GM19351 (cell line): ENCODE results near the gene LRP1B.
A peak's percentile ranks its signal among the peaks of the same experiment; 100 is the strongest.

Experiments
- ATAC-seq: cut with Tn5 transposase; IDR thresholded peaks from one replicate; pipeline ENCODE4 v1.9.1; 2021; ENCODE audit warnings: mild to moderate bottlenecking, moderate library complexity; ENCODE audit not compliant: unreplicated experiment

The LRP1B gene

GRCh38 chr2:141605163-141605562, 525.7 kb downstream of the LRP1B start:
- no peak for ATAC-seq

DNA sequence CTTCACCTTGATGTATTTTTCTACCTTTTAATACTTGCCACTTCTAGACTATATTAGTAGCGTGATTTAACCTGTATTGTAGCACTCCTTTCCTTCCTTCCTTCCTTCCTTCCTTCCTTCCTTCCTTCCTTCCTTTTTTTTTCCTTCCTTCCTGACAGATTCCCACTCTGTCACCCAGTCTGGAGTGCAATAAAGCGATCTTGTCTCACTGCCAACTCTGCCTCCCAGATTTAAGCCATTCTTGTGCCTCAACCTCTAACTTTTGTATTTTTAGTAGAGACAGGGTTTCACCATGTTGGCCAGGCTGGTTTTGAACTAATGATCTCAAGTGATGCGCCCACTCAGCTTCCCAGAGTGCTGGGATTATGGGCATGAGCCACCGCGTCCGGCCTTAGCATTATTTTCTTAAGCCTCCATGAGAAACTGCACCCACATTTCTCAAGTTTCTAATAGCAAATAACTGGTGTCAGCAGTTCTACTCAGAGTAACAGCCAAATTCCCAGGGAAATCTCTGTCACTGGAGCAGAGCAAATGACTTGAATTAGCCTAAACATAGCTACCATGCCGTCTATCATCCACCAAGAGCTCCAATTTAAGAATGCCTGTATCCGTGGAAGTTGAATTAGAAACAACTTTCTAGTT, 529.2 kb downstream of the LRP1B start:
- no peak for ATAC-seq

GRCh38 chr2:141599721-141600120, 531.1 kb downstream of the LRP1B start:
- no peak for ATAC-seq

GRCh38 chr2:141598982-141599381, 531.8 kb downstream of the LRP1B start:
- no peak for ATAC-seq

DNA sequence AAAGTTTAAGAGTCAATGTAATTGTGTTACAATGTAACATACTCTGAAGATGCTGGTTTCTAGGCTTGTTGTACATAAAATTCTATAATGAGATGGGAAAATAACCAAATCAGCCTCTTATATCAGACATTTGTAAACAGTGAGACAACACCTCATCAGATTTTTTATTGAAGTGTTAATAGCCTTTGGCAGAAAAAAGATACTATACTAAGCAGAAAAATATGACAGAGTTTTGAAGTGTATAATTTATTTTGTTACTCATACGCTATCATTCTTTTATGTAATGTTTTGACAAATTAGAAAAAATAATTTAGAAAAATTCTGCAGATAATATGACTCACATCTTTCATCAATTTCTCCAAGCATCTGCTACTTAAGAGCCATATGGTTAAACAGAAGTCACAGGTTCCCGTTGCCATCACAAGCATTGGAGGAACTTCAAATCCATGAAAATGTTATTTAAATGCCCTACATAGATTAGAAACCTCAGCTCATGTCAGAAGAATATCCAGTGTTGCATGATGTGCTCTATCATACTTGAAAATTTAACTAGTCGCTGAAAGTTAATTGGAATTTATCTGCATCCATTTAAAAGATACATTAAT, 535.4 kb downstream of the LRP1B start:
- ATAC-seq, result no peak

DNA sequence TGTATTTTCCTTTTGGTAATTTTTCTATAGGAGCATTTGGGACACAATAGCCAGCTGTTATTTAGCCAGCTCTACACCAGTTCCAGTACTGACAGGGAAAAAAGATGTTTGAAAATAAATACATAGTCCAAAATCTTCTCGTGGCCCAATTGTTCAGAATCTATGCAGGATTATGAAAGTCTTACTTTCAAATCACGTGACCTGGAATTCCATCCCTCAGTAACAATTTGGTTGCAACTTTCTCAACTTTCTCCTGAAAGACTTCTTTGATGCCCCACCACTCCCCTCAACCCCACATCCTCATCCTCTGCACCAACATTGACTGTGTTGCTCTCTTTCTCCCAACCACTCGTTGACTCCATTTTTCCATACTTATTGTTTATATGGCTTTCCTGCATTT, 539.0 kb downstream of the LRP1B start:
- ATAC-seq, result no peak

DNA sequence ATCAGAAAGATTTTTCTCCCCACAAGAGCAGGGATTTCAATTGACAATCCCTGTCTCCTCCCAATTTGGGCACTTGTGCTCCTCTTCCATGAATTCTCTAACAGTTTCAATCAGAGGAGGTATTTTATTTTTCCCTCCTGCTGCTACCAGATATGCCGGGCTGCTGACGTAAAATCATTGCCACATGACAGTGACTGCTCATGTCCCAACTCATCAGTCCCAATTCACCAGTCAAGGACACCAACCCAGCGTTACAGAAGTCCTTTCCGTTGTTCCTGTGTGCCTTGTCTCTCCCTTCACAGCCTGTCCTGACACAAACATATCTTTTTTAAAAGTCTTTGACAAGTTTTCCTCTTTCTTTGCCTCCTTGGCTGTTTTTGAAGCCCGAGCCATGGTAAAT, 540.2 kb downstream of the LRP1B start:
- no peak for ATAC-seq

DNA sequence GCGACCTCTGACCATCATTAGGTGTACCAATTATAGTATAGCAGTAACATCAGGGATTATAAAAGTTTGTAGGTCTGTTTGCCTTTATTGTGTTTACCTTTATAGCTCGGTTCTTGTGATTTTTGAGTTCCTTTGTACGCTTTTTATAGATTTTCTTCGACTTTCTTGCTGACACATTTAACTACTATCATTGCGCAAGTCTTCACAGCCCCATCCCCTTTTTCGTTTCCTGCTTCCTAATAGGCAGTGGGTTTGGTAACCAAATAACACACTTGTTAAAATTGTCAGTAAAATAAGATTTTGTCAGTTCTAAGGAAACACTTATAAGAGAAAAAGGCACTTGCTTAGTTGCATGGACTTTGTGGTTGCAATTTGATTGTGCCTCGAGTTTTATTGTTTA, 541.5 kb downstream of the LRP1B start:
- no peak for ATAC-seq

DNA sequence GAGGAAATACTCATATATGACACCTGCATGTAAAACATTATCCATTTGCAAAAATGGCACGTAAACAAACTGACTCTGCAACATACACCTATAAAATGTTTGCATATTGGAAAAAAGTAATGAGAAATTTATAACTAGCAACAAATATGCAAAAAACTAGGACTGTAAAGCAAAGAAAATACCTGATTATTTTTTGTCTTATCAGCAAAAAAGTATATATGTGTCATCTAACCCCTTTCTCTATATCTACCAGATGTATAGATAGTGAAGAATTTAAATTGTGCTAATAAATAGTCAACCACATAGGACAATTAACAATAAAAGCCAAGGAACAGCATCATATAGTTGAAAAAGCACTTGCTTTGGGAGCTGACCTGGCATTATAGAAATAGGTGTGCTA, 543.8 kb downstream of the LRP1B start:
- ATAC-seq, result no peak

DNA sequence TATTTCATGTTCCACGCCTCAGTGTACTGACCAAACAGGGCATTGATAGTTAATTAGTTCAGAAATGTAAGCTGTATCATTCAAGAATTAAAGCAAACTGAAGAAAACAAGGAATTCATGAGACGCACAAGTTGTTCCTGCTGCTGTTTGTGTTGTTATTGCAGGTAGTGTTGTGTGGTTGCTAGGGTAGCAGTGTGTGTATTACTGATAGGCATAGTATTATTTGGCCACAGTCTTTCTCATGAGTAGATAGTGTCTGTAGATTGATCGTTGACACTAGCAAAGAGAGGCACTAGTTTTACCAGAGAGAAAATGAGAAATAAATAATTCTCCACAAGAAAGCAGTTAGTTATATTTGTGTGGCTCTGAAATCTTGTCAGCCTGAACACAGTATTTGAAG, 548.6 kb downstream of the LRP1B start:
- ATAC-seq, result no peak

DNA sequence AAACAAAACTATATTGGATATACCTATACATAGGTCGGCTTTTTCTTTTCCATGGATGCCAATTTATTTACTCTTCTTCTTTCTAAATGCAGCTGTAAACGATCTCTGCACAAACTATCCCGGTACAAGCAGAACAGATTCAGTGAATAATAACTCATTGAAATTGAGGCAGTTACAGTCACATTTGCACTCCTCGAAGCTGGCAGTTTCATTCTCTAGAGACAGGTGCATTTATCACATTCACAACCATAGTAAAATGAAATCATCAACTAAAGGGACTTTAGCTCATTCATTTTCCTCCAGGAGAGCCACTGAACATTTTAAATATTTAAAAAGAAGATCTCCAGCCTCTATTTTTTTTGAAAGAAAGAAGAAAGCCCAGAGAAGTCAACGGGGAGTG, 551.7 kb downstream of the LRP1B start:
- ATAC-seq, result no peak

- ATAC-seq, result no peak
These were observed 560.2 kb downstream of the LRP1B start for GRCh38 chr2:141570474-141571131.

GRCh38 chr2:141569941-141570340, 560.9 kb downstream of the LRP1B start:
- no peak for ATAC-seq

DNA sequence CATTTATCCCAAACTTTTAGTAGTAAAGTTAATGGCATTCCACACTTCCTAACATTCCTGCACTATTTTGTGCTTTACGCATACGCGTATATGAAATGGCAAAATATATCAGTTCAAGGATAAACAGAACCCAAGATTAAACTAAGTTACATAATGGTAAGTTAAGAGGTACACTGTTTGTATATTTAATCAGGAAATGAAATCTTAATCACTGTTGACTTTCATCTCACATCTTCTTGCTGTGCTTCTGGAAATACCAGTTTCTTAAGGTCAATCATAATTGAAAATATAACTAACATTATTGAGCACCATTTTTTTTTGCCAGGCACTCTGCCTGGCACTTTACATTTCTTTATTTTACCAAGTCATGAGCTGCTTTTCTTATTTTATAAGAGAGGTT, 565.2 kb downstream of the LRP1B start:
- no peak for ATAC-seq

DNA sequence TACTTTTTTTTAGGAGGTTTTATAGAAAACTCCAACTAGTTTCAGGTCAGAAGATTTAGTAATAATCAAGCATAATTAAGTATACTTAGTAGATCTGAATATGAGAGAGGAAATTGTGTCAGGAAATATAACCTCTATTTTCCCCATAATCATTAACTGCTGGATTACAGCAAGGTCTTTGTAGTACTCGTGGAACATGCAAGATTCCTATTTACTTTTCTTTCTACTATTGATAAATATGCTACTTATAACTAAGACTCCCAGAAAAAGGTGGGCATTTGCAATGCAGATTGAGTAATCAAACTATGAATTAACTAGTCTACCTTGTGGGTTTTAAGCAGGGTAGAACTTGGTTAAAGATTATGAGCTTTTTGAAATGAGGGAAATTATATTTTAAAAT, 570.1 kb downstream of the LRP1B start:
- no peak for ATAC-seq

- ATAC-seq, result peak; percentile 63
These were observed 573.3 kb downstream of the LRP1B start for GRCh38 chr2:141557329-141558095.

DNA sequence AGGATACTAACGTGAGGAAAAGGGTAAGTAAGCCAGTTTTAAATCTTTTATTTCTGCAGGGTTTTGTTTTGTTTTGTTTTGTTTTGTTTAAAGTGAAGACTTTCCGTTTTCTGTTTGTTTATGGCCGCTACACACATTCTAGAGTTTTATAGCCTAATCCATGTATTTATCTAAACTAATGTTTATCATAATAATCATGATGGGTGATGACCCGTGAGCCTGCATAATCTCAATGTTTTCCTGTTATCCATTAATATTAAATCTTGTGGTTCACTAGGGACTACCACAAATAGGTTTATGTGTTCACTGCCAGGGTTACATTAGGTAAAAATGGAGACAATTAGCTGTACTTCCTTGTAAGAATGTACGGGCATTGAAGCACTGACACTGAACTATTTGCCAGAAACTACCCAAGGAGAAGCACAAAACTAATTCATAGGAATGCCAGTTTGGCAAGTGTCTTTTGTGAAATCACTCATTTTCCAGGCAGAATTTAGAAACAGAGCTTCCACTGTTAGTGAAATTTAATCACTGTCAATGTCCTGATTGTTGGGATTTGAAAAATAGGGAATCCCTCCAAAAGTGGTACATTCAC, 574.8 kb downstream of the LRP1B start:
- ATAC-seq, result no peak

DNA sequence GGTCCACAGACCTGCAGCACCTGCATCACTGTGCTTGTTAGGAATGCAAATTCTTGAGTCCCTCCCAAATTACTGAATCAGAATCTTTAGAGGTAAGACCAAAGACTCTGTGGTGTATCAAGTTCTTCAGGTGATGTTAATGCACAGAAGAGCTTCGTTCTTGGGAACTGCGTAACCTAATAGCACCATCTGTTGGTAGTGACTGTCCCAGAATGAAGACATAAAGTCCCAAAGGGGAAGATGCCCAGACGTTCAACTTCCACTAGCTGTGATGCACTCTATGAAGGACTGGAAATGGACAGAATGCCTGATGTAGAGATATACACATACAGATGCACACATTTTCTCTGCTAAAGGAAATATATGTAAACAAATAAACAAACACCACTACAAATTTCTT, 576.0 kb downstream of the LRP1B start:
- peak; percentile 86 for ATAC-seq

DNA sequence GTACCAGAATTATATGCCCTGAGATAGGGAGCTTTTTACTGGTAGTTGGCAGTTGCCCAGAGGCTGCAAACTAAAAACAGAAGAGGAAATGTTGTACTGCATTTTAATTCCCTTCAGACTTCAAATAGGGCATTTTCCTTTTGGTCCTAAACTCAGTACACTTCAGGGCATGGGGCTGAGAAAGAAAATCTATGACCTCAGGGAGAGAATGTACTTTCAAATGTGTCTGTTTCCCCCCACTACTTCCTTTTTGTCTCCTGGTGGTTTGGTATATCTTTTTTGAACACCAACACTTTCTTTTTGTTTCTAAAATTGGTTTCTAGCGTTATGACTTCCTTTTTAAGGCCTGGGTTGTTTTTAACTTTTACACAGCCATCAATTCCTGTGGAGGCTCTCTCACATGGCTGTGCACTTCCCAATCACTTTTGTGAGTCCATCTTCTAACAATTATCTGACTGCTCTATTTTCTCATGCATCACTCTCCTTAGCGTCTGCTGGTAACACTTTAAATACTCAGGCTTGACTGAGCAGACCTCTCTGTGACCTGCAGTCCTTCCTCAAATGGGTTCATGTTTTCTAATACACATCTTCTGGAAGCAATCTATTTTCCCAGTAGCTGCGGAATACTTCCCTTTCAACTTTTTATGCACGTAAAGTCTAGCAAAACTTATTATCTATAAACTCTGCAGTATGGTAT, 596.0 kb downstream of the LRP1B start:
- ATAC-seq, result peak; percentile 92

- ATAC-seq, result no peak
These were observed 601.2 kb downstream of the LRP1B start for GRCh38 chr2:141529659-141530058.

GRCh38 chr2:141528990-141529389, 601.8 kb downstream of the LRP1B start:
- peak; percentile 88 for ATAC-seq
